ENCODE measurements around the gene ATCAY.
"Not testable (repeated sequence)": the region's sequence is repeated elsewhere in the genome, so short reads cannot be mapped to it uniquely, and the experiment has no call there.

ATCAY gene

DNA sequence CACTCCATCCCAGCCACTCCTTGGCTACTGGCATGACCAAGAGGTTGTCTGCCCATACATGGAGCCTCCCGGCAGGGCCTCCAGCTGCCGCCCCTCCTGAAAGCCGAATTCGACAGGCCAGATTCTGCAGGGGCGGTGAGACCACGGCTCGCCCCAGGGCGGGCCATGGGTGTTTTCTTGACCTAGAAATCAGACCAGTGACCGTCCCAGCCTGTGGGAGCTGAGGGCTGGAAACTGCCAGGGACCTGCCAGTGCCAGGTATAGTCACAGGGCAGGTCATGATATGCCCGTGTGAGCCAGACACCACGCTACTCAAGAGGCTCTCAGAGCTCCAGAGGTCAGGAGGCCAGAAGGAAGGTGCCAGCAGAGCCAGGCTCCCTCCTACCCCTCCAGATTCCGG, 73.6 kb downstream of the ATCAY start:
- H3K36me3 ChIP-seq, result peaks cover 44% of the 10 kb centered on the region
- H3K4me1 ChIP-seq, result peaks cover 45% of the 10 kb centered on the region
- H3K9ac ChIP-seq, result no peak overlapping the region
- H3K4me2 ChIP-seq, result no peak overlapping the region
- no peak for TF ChIP-seq Cebpa-rat (IDR thresholded peaks at IDR 0.05)
- H3K4me3 ChIP-seq, result no peak overlapping the region
- H4K20me1 ChIP-seq, result peaks cover 16% of the 10 kb centered on the region
- H3K9me3 ChIP-seq, result no peaks in the 10 kb centered on the region
- H3K27ac ChIP-seq, result no peak overlapping the region
- H3K27me3 ChIP-seq, result no peaks in the 10 kb centered on the region

GRCh38 chr19:3955276-3955675, 74.8 kb downstream of the ATCAY start:
- H3K4me1 ChIP-seq, result peaks cover 35% of the 10 kb centered on the region
- H3K4me3 ChIP-seq, H3K4me2 ChIP-seq, H3K9ac ChIP-seq, H3K27me3 ChIP-seq, H3K9me3 ChIP-seq, H3K27ac ChIP-seq: not testable (repeated sequence)
- peaks cover 16% of the 10 kb centered on the region for H4K20me1 ChIP-seq
- peaks cover 56% of the 10 kb centered on the region for H3K36me3 ChIP-seq

GRCh38 chr19:3955688-3956087, 75.2 kb downstream of the ATCAY start:
- Histone ChIP-seq H3K27ac (no peak overlapping the region), H3K27me3 (no peaks in the 10 kb centered on the region), H3K4me2 (no peak overlapping the region), H4K20me1 (peaks cover 16% of the 10 kb centered on the region), H3K36me3 (peaks cover 60% of the 10 kb centered on the region), H3K4me3 (no peak overlapping the region), H3K4me1 (peaks cover 31% of the 10 kb centered on the region), H3K9me3 (no peaks in the 10 kb centered on the region), H3K9ac (no peak overlapping the region)
- no peak for TF ChIP-seq Cebpa-rat (IDR thresholded peaks at IDR 0.05)

DNA sequence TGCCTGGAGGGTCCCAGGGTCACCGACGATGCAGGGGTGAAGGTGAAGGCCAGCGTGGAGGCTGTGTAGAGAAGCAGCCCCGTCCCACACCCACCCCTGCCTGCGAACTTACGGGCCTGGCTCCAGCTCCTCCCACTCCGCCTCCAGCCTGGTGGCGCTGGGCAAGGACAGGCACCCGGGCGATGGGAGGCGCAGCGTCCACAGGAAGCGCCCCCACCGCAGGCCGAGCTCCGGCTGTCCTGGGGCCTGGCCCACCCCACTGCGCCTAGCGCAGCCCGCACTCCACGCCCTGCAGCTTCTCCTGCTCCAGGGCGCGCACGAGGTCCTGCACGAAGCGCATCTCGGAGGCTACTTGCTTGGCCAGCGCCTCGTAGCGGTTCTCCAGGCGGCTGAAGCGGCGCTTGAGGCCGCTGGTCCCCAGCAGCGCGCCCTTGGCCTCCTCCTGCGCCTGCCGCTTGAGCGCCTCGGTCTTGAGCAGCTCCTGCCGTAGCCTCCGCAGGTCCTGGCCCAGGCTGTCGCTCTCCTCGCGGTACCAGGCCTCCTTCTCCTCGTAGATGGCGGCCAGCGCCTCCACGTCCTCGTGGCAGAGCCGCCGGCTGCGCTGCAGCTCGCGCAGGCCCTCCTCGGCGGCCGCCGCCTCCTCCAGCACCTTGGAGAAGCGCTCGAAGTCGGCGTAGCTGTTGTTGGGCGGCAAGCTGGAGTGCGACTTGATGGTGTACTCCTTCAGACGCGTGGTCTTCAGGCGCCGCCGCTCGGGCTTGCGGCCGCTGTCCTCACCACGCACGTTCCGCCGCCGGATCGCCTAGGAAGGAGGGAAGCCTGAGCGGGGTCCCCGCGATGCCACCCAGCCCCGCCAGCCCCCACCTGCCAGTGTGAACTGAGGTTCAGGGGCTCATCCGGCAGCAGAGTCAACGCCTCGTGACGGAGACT, 78.6 kb downstream of the ATCAY start:
- Histone ChIP-seq H3K36me3 (peaks cover 94% of the 10 kb centered on the region), H3K9ac (no peak overlapping the region), H3K9me3 (no peaks in the 10 kb centered on the region), H3K27me3 (no peaks in the 10 kb centered on the region), H4K20me1 (peaks cover 28% of the 10 kb centered on the region), H3K4me3 (no peak overlapping the region), H3K27ac (no peak overlapping the region), H3K4me2 (no peak overlapping the region), H3K4me1 (peaks cover 7% of the 10 kb centered on the region; the same call in 1 of the 2 replicates)
- TF ChIP-seq Cebpa-rat (IDR thresholded peaks at IDR 0.05), result no peak

DNA sequence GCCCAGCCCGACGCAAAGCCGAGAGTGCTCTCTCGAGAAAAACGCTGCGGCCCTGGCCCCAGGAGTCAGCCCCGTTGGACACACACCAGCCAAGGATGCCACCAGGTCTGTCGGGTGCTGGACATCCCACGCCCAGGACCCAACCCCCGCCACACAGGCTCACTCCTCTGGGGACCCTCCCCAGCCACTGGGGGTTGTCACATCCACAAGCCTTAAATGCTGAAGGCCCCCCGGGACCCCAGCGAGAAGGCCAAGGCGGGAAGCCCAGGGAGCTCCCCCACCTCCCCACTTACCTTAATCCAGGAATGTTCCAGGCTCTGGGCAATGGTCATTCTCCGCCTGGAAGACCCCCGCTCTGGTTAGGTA, 79.3 kb downstream of the ATCAY start:
- Histone ChIP-seq H3K27me3 (no peaks in the 10 kb centered on the region), H3K27ac (no peak overlapping the region), H3K4me2 (no peak overlapping the region), H3K4me1 (peaks cover 7% of the 10 kb centered on the region; the same call in 1 of the 2 replicates), H4K20me1 (peaks cover 29% of the 10 kb centered on the region), H3K36me3 (peaks cover 98% of the 10 kb centered on the region), H3K9me3 (no peaks in the 10 kb centered on the region), H3K4me3 (no peak overlapping the region), H3K9ac (no peak overlapping the region)
- TF ChIP-seq Cebpa-rat (IDR thresholded peaks at IDR 0.05), result no peak

GRCh38 chr19:3961007-3961406, 80.5 kb downstream of the ATCAY start:
- H3K9ac ChIP-seq, result no peak overlapping the region
- H3K27ac ChIP-seq, result no peak overlapping the region
- H3K27me3 ChIP-seq, result no peaks in the 10 kb centered on the region
- no peak for TF ChIP-seq Cebpa-rat (IDR thresholded peaks at IDR 0.05)
- H3K36me3 ChIP-seq, result peaks cover 98% of the 10 kb centered on the region
- H3K9me3 ChIP-seq, result no peaks in the 10 kb centered on the region
- no peak overlapping the region for H3K4me2 ChIP-seq
- peaks cover 42% of the 10 kb centered on the region for H4K20me1 ChIP-seq
- no peak overlapping the region for H3K4me3 ChIP-seq
- peaks cover 7% of the 10 kb centered on the region; the same call in 1 of the 2 replicates for H3K4me1 ChIP-seq

- Histone ChIP-seq H3K4me3 (no peak overlapping the region), H3K4me1 (peaks cover 7% of the 10 kb centered on the region), H3K9me3 (no peaks in the 10 kb centered on the region), H3K27ac (no peak overlapping the region), H3K9ac (no peak overlapping the region), H3K36me3 (peaks cover 98% of the 10 kb centered on the region), H4K20me1 (peaks cover 52% of the 10 kb centered on the region), H3K4me2 (no peak overlapping the region), H3K27me3 (no peaks in the 10 kb centered on the region)
- no peak for TF ChIP-seq Cebpa-rat (IDR thresholded peaks at IDR 0.05)
These were observed 83.2 kb downstream of the ATCAY start for GRCh38 chr19:3963458-3964255.

- H3K9me3 ChIP-seq, result no peaks in the 10 kb centered on the region
- peaks cover 96% of the 10 kb centered on the region for H3K36me3 ChIP-seq
- H3K4me2 ChIP-seq, result no peak overlapping the region
- no peak for TF ChIP-seq Cebpa-rat (IDR thresholded peaks at IDR 0.05)
- H3K27ac ChIP-seq, result no peak overlapping the region
- no peaks in the 10 kb centered on the region for H3K27me3 ChIP-seq
- H3K4me1 ChIP-seq, result peaks cover 16% of the 10 kb centered on the region
- peaks cover 61% of the 10 kb centered on the region for H4K20me1 ChIP-seq
- H3K9ac ChIP-seq, result no peak overlapping the region
- no peak overlapping the region for H3K4me3 ChIP-seq
These were observed 84.0 kb downstream of the ATCAY start for GRCh38 chr19:3964256-3965194.

Measured in BLaER1 (cell line).